Hepatocyte (in vitro differentiated cells): ENCODE results near the gene NLRP10. TPM values are rescaled to one million over a fixed set of nuclear protein-coding genes. Genes with fewer than 3 reads are reported as not detected.

Experiments used
- DNase-seq: peaks from one replicate; pipeline ENCODE4 v3.0.0-alpha.2; 2016; ENCODE audit warnings: low spot score
- H2AFZ ChIP-seq: fragments of 200-600 bp; sonication (generic); 2 replicates; pipeline ENCODE4 v1.6.0; 2016; ENCODE audit warnings: antibody characterized with exemption, mild to moderate bottlenecking
- H3K27ac ChIP-seq: fragments of 200-600 bp; sonication (generic); 2 replicates; pipeline ENCODE4 v1.5.1; 2016; ENCODE audit warnings: mild to moderate bottlenecking
- H3K27me3 ChIP-seq: fragments of 200-600 bp; sonication (generic); 2 replicates; pipeline ENCODE4 v1.6.1; 2016
- H3K36me3 ChIP-seq: fragments of 200-600 bp; sonication (generic); replicated peaks from 2 replicates; pipeline ENCODE4 v1.5.1; 2016; ENCODE audit warnings: low read depth; ENCODE audit not compliant: insufficient read depth
- H3K4me1 ChIP-seq: fragments of 200-600 bp; sonication (generic); 2 replicates; pipeline ENCODE4 v1.5.1; 2016; ENCODE audit warnings: mild to moderate bottlenecking, moderate library complexity; ENCODE audit not compliant: insufficient read depth
- H3K4me2 ChIP-seq: fragments of 200-600 bp; sonication (generic); 2 replicates; pipeline ENCODE4 v1.6.0; 2016
- H3K4me3 ChIP-seq: fragments of 200-600 bp; sonication (generic); 2 replicates; pipeline ENCODE4 v1.5.1; 2016; ENCODE audit warnings: mild to moderate bottlenecking
- H3K79me2 ChIP-seq: fragments of 200-600 bp; sonication (generic); 2 replicates; pipeline ENCODE4 v1.6.0; 2017; ENCODE audit warnings: mild to moderate bottlenecking
- H3K9me2 ChIP-seq: fragments of 200-600 bp; sonication (generic); replicated peaks from 2 replicates; pipeline ENCODE4 v1.6.0; 2017; ENCODE audit warnings: mild to moderate bottlenecking; ENCODE audit not compliant: insufficient read depth
- H3K9me3 ChIP-seq: fragments of 200-600 bp; sonication (generic); 2 replicates; pipeline ENCODE4 v1.5.1; 2016; ENCODE audit warnings: low read depth, mild to moderate bottlenecking
- H4K20me1 ChIP-seq: fragments of 200-600 bp; sonication (generic); 2 replicates; pipeline ENCODE4 v1.6.0; 2016; ENCODE audit warnings: mild to moderate bottlenecking; ENCODE audit not compliant: insufficient read depth, poor library complexity, severe bottlenecking
- EZH2 ChIP-seq: fragments of 200-600 bp; sonication (generic); IDR thresholded peaks from 2 replicates; pipeline ENCODE4 v1.6.1; 2016; ENCODE audit warnings: antibody characterized with exemption, mild to moderate bottlenecking, borderline replicate concordance
- EZH2phosphoT487 ChIP-seq: fragments of 200-600 bp; sonication (generic); IDR thresholded peaks from one replicate; pipeline ENCODE4 v1.6.1; 2018; ENCODE audit warnings: antibody characterized with exemption, mild to moderate bottlenecking, low read depth, moderate library complexity; ENCODE audit not compliant: unreplicated experiment, severe bottlenecking
- WGBS: methylation state at CpG from one replicate; pipeline ENCODE4 v1.1.6; 2016; ENCODE audit warnings: low lambda C conversion rate; ENCODE audit errors: missing lambda C conversion rate; 5-methylcytosine and 5-hydroxymethylcytosine counted together
- polyA plus RNA-seq: library from polyadenylated mRNA; unstranded; fragments of >200 nt; fragmentation: Nextera tagmentation; extraction: Ambion mirVana; gene quantifications from 2 replicates; pipeline ENCODE4 v1.2.1, GENCODE V29; 2016
- total RNA-seq: library from RNA; depleted of rRNA; stranded (reverse); fragments of >200 nt; gene quantifications from 2 replicates; pipeline ENCODE4 v1.2.3, GENCODE V29; 2014
- TF ChIP-seq, protein P1 (sequence below): fragments of 200-600 bp; sonication (generic); IDR thresholded peaks from 2 replicates; pipeline ENCODE4 v1.5.1; 2016; ENCODE audit warnings: antibody characterized with exemption, mild to moderate bottlenecking; ENCODE audit not compliant: poor library complexity

The NLRP10 gene
- total and polyA plus RNA-seq, 2 experiments from 2014 or later, result 1.1 TPM; not detected in 1

DNA sequence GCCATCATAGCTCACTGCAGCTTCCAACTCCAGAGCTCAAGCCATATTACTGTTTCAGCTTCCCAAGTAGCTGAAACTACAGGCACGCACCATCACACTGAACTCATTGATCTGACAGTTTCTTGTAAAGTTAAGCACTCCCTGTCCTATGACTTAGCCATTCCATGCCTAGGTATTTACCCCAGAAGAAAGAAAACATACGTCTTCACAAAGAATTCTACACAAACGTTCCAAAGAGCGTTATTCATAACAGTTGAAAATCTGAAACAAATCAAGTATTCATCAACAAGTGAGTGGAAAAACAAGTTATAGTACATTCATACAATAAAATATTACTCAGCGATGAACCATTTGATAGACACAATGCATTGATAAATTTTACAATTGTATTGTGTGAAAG lies 7.8 kb upstream of the NLRP10 start:
- no peaks in the 10 kb centered on the region for H3K27me3 ChIP-seq
- no peaks in the 10 kb centered on the region for H3K36me3 ChIP-seq
- H2AFZ ChIP-seq, result no peak overlapping the region
- no peak overlapping the region for H3K27ac ChIP-seq
- no peak for DNase-seq
- H3K79me2 ChIP-seq, result no peaks in the 10 kb centered on the region
- WGBS, result 83% methylated on average over 5 of the region's 5 CpGs
- no peak overlapping the region for H3K4me3 ChIP-seq
- TF ChIP-seq, protein P1, sequence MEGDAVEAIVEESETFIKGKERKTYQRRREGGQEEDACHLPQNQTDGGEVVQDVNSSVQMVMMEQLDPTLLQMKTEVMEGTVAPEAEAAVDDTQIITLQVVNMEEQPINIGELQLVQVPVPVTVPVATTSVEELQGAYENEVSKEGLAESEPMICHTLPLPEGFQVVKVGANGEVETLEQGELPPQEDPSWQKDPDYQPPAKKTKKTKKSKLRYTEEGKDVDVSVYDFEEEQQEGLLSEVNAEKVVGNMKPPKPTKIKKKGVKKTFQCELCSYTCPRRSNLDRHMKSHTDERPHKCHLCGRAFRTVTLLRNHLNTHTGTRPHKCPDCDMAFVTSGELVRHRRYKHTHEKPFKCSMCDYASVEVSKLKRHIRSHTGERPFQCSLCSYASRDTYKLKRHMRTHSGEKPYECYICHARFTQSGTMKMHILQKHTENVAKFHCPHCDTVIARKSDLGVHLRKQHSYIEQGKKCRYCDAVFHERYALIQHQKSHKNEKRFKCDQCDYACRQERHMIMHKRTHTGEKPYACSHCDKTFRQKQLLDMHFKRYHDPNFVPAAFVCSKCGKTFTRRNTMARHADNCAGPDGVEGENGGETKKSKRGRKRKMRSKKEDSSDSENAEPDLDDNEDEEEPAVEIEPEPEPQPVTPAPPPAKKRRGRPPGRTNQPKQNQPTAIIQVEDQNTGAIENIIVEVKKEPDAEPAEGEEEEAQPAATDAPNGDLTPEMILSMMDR, result no peak
- TF ChIP-seq EZH2 (no peak), EZH2phosphoT487 (no peak)
- H3K9me2 ChIP-seq, result no peaks in the 10 kb centered on the region
- H3K4me2 ChIP-seq, result no peak overlapping the region
- no peaks in the 10 kb centered on the region for H3K4me1 ChIP-seq
- H4K20me1 ChIP-seq, result no peaks in the 10 kb centered on the region
- H3K9me3 ChIP-seq, result no peaks in the 10 kb centered on the region

DNA sequence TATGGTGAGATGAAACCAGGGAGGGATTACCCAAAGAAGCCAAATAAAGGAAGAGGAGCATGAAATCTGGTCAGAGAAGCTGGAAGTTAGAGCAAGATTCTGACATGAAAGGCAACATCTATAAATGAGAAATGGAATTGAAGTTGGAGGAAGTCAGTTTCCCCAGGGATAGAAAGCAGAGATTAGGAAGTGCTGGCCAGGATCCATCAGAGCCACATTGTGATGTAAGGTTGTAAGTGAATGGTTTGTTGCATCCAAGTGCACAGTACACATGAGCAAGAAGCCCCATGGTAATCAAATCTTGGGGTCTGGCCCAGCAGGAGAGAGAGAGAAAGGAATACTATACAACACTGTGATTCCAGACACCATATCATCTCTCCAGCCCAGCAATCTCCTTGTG lies 6.6 kb upstream of the NLRP10 start:
- DNase-seq, result no peak
- Histone ChIP-seq H3K9me3 (no peaks in the 10 kb centered on the region), H3K27ac (no peak overlapping the region), H3K27me3 (no peaks in the 10 kb centered on the region), H3K4me2 (no peak overlapping the region), H3K36me3 (no peaks in the 10 kb centered on the region), H4K20me1 (no peaks in the 10 kb centered on the region), H3K9me2 (no peaks in the 10 kb centered on the region), H3K4me1 (no peaks in the 10 kb centered on the region), H3K4me3 (no peak overlapping the region), H2AFZ (no peak overlapping the region), H3K79me2 (no peaks in the 10 kb centered on the region)
- TF ChIP-seq EZH2, result no peak

DNA sequence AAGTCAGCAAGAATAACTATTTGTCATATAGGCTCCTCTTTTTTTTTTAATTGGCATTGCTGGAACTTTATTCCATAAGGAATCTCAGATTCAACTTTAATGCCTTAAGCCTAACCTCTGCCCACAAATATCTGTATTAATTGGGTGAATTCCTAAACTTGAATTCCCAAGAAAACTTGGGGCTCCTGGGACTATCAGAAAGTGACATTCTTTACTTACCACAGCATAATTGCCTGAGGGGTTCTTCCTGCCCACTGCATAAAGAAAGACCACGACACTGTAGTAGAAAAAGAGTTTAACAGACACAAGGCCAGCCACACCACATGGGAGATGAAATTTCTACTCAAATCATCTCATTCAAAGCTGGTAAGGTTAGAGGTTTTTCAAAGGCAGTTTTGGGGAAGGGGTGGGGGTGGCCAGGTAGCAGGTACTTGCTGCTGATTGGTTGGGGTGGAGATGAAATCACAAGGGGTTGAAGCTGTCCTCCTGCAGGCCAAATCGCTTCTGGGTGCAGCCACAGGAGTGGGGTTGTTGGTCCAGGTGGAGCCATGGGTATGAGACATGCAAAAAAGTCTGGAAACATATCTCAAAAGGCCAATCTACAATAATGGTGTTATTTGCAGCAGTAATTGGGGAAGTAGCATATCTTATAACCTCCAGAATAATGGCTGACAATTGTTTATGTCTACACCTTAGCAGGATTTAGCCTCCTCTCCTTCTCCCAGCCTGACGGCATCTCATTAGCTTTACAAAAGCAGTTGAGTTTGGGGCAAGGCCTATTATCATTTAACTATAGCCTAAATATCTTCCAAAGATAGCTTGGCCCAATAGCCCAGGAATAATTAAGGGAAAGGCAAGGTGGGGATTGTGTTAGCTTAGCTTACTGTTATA lies 4.8 kb upstream of the NLRP10 start:
- TF ChIP-seq, protein P1, result no peak
- Histone ChIP-seq H3K4me3 (no peak overlapping the region), H3K4me2 (no peak overlapping the region), H3K79me2 (no peaks in the 10 kb centered on the region), H3K4me1 (no peaks in the 10 kb centered on the region), H3K27me3 (no peaks in the 10 kb centered on the region), H3K27ac (no peak overlapping the region), H3K9me3 (no peaks in the 10 kb centered on the region), H2AFZ (no peak overlapping the region), H4K20me1 (no peaks in the 10 kb centered on the region), H3K9me2 (no peaks in the 10 kb centered on the region), H3K36me3 (no peaks in the 10 kb centered on the region)
- DNase-seq, result no peak
- 53% methylated on average over 3 of the region's 3 CpGs for WGBS

DNA sequence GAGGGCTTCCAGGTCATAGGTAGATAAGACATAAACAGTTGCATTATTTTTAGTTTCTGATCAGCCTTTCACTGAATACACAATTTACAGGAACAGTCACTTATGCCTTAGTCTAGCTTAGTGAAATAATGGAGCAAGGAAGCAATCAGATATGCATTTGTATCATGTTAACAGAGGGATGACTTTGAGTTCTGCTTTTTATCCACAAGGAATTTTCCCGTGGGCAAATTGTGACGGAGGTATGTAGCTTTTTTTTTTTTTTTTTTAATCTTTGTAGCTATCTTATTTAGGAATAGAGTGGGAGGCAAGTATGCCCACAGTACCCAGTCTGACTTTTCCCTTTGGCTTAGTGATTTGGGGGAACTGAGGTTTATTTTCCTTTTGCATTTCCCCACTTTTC lies 3.4 kb upstream of the NLRP10 start:
- no peak for DNase-seq
- no peak overlapping the region for H3K4me3 ChIP-seq
- H3K79me2 ChIP-seq, result no peaks in the 10 kb centered on the region
- WGBS, result 44% methylated on average over 2 of the region's 2 CpGs
- no peak overlapping the region for H3K27ac ChIP-seq
- H3K9me2 ChIP-seq, result no peaks in the 10 kb centered on the region
- H3K27me3 ChIP-seq, result no peaks in the 10 kb centered on the region
- H4K20me1 ChIP-seq, result no peaks in the 10 kb centered on the region
- no peaks in the 10 kb centered on the region for H3K4me1 ChIP-seq
- H3K4me2 ChIP-seq, result no peak overlapping the region
- H2AFZ ChIP-seq, result no peak overlapping the region
- TF ChIP-seq, protein P1, result no peak
- no peak for TF ChIP-seq EZH2
- TF ChIP-seq EZH2phosphoT487, result no peak
- no peaks in the 10 kb centered on the region for H3K9me3 ChIP-seq
- H3K36me3 ChIP-seq, result no peaks in the 10 kb centered on the region
